Breast epithelium (tissue), 4 donors: ENCODE measurements around the gene CCDC157. TPM values are rescaled to one million over a fixed set of nuclear protein-coding genes. Genes with fewer than 3 reads are reported as not detected.

Experiments
- DNase-seq, 2 donors: peaks; one replicate each; pipeline ENCODE4 v3.0.0-alpha.2; 2019; ENCODE audit warnings: low spot score in 2 of 2
- H3K27ac ChIP-seq, 2 donors: fragments of 200-600 bp; sonication (generic) in 1 of 2; one replicate each; pipeline ENCODE4 v1.5.1; 2016 to 2019; ENCODE audit warnings: mild to moderate bottlenecking in 1 of 2
- H3K27me3 ChIP-seq, 2 donors: fragments of 200-600 bp; sonication (generic) in 1 of 2; one replicate each; pipeline versions ENCODE4 v1.5.1 to v1.6.0; 2017 to 2019; ENCODE audit warnings: control low read depth in 1 of 2, mild to moderate bottlenecking in 1 of 2
- H3K36me3 ChIP-seq: fragments of 200-600 bp; one replicate; pipeline ENCODE4 v1.5.1; 2019
- H3K4me1 ChIP-seq, 2 donors: fragments of 200-600 bp; sonication (generic); one replicate each; pipeline ENCODE4 v1.5.1; 2016 to 2019; ENCODE audit warnings: control low read depth in 1 of 2
- H3K4me3 ChIP-seq, 3 donors: fragments of 200-600 bp; sonication (generic); 1 replicate in 2 of 3; 2 replicates in 1 of 3; pipeline ENCODE4 v1.5.1; 2016 to 2019; ENCODE audit warnings: mild to moderate bottlenecking in 3 of 3, moderate library complexity in 2 of 3
- H3K9me3 ChIP-seq, 2 donors: fragments of 200-600 bp; sonication (generic) in 1 of 2; one replicate each; pipeline ENCODE4 v1.5.1; 2016 to 2019; ENCODE audit warnings: control low read depth in 1 of 2
- CTCF ChIP-seq, 3 donors: fragments of 450-650 bp; IDR thresholded peaks; one replicate each; pipeline ENCODE4 v1.5.1; 2016 to 2017; ENCODE audit warnings: antibody characterized with exemption in 3 of 3, mild to moderate bottlenecking in 3 of 3, moderate library complexity in 3 of 3
- POLR2A ChIP-seq: fragments of 450-650 bp; IDR thresholded peaks from one replicate; pipeline ENCODE4 v1.6.1; 2016; ENCODE audit warnings: antibody characterized with exemption, mild to moderate bottlenecking, moderate library complexity
- POLR2AphosphoS5 ChIP-seq, 3 donors: sonication (generic); formaldehyde crosslinking; IDR thresholded peaks; one replicate each; pipeline ENCODE4 v1.6.1; 2017; ENCODE audit warnings: antibody characterized with exemption in 3 of 3
- intact Hi-C: fragments of 100-400 bp; cut with DNase I; formaldehyde crosslinking; loops from one replicate; pipeline ENCODE4 v1.15.1; 2023; ENCODE audit warnings: low total_unique reads
- total RNA-seq, 3 donors: library from RNA; depleted of rRNA; stranded (reverse); fragments of >200 nt; gene quantifications; one replicate each; pipeline ENCODE4 v1.1.0, GENCODE V29; 2016

CCDC157 gene
- total RNA-seq, 3 donors from 2014 or later, result 2.6 to 7.5 (median 6.6) TPM

GRCh38 chr22:30396871-30397655, 40.3 kb downstream of the CCDC157 start, which contains the start of gene SEC14L2:
TSS of gene SEC14L2 (plus strand) at chr22:30397018. CDS start at chr22:30397117, 99 bp downstream.
- Histone ChIP-seq H3K27me3 (no peaks in the 10 kb centered on the region), H3K36me3 (no peaks in the 10 kb centered on the region), H3K9me3 (no peaks in the 10 kb centered on the region), H3K4me1 (peaks cover 5% of the 10 kb centered on the region in 2 donors), H3K27ac (peak within 1 kb of the TSS; percentile 86 to 95), H3K4me3 (peak within 1 kb of the TSS; percentile 61 to 100 (median 75))
- TF ChIP-seq CTCF (IDR thresholded peaks at IDR 0.05), result no peak
- TF ChIP-seq POLR2A, result peak; percentile 18
- TF ChIP-seq POLR2AphosphoS5 (IDR thresholded peaks at IDR 0.05), result no peak
- peak; percentile 72 to 84 for DNase-seq
- intact Hi-C loops, result no loop called here

GRCh38 chr22:30397656-30398635, 41.1 kb downstream of the CCDC157 start:
- no peaks in the 10 kb centered on the region for H3K27me3 ChIP-seq
- no peak for DNase-seq
- intact Hi-C loops, result no loop called here
- no peaks in the 10 kb centered on the region for H3K9me3 ChIP-seq
- TF ChIP-seq POLR2A (no peak), CTCF (IDR thresholded peaks at IDR 0.05) (no peak), POLR2AphosphoS5 (IDR thresholded peaks at IDR 0.05) (no peak)
- no peaks in the 10 kb centered on the region for H3K36me3 ChIP-seq
- peak overlapping the region; percentile 61 to 100 (median 75) for H3K4me3 ChIP-seq
- H3K4me1 ChIP-seq, result peaks cover 5% of the 10 kb centered on the region in 2 donors
- peak overlapping the region; percentile 86 to 95 for H3K27ac ChIP-seq

GRCh38 chr22:30398685-30399680, 42.2 kb downstream of the CCDC157 start:
- Histone ChIP-seq H3K27me3 (no peaks in the 10 kb centered on the region), H3K4me3 (peak overlapping the region in 2 of 3 donors; percentile 75 to 100), H3K36me3 (no peaks in the 10 kb centered on the region), H3K4me1 (peaks cover 5% of the 10 kb centered on the region in 2 donors), H3K9me3 (no peaks in the 10 kb centered on the region), H3K27ac (peak overlapping the region; percentile 86 to 95)
- DNase-seq, result no peak
- TF ChIP-seq CTCF (IDR thresholded peaks at IDR 0.05), result no peak
- no peak for TF ChIP-seq POLR2A
- no peak for TF ChIP-seq POLR2AphosphoS5 (IDR thresholded peaks at IDR 0.05)
- intact Hi-C loops, result no loop called here

- Histone ChIP-seq H3K4me3 (peak overlapping the region in 2 of 3 donors; percentile 51 to 75), H3K4me1 (peaks cover 5% of the 10 kb centered on the region in 2 donors), H3K9me3 (no peaks in the 10 kb centered on the region), H3K36me3 (no peaks in the 10 kb centered on the region), H3K27me3 (no peaks in the 10 kb centered on the region), H3K27ac (peak overlapping the region; percentile 72 to 95)
- TF ChIP-seq POLR2A (no peak), POLR2AphosphoS5 (IDR thresholded peaks at IDR 0.05) (no peak), CTCF (IDR thresholded peaks at IDR 0.05) (no peak)
- intact Hi-C loops, result no loop called here
- no peak for DNase-seq
These were observed 42.9 kb downstream of the CCDC157 start for GRCh38 chr22:30399718-30400117.
